Hepatocyte (in vitro differentiated cells): ENCODE measurements around the gene C2orf81. TPM values are rescaled to one million over a fixed set of nuclear protein-coding genes. Genes with fewer than 3 reads are reported as not detected.

Experiments used
- DNase-seq: peaks from one replicate; pipeline ENCODE4 v3.0.0-alpha.2; 2016; ENCODE audit warnings: low spot score
- H2AFZ ChIP-seq: fragments of 200-600 bp; sonication (generic); 2 replicates; pipeline ENCODE4 v1.6.0; 2016; ENCODE audit warnings: antibody characterized with exemption, mild to moderate bottlenecking
- H3K27ac ChIP-seq: fragments of 200-600 bp; sonication (generic); 2 replicates; pipeline ENCODE4 v1.5.1; 2016; ENCODE audit warnings: mild to moderate bottlenecking
- H3K27me3 ChIP-seq: fragments of 200-600 bp; sonication (generic); 2 replicates; pipeline ENCODE4 v1.6.1; 2016
- H3K36me3 ChIP-seq: fragments of 200-600 bp; sonication (generic); replicated peaks from 2 replicates; pipeline ENCODE4 v1.5.1; 2016; ENCODE audit warnings: low read depth; ENCODE audit not compliant: insufficient read depth
- H3K4me1 ChIP-seq: fragments of 200-600 bp; sonication (generic); 2 replicates; pipeline ENCODE4 v1.5.1; 2016; ENCODE audit warnings: mild to moderate bottlenecking, moderate library complexity; ENCODE audit not compliant: insufficient read depth
- H3K4me2 ChIP-seq: fragments of 200-600 bp; sonication (generic); 2 replicates; pipeline ENCODE4 v1.6.0; 2016
- H3K4me3 ChIP-seq: fragments of 200-600 bp; sonication (generic); 2 replicates; pipeline ENCODE4 v1.5.1; 2016; ENCODE audit warnings: mild to moderate bottlenecking
- H3K79me2 ChIP-seq: fragments of 200-600 bp; sonication (generic); 2 replicates; pipeline ENCODE4 v1.6.0; 2017; ENCODE audit warnings: mild to moderate bottlenecking
- H3K9me2 ChIP-seq: fragments of 200-600 bp; sonication (generic); replicated peaks from 2 replicates; pipeline ENCODE4 v1.6.0; 2017; ENCODE audit warnings: mild to moderate bottlenecking; ENCODE audit not compliant: insufficient read depth
- H3K9me3 ChIP-seq: fragments of 200-600 bp; sonication (generic); 2 replicates; pipeline ENCODE4 v1.5.1; 2016; ENCODE audit warnings: low read depth, mild to moderate bottlenecking
- H4K20me1 ChIP-seq: fragments of 200-600 bp; sonication (generic); 2 replicates; pipeline ENCODE4 v1.6.0; 2016; ENCODE audit warnings: mild to moderate bottlenecking; ENCODE audit not compliant: insufficient read depth, poor library complexity, severe bottlenecking
- CTCF ChIP-seq: fragments of 200-600 bp; sonication (generic); IDR thresholded peaks from 2 replicates; pipeline ENCODE4 v1.5.1; 2016; ENCODE audit warnings: antibody characterized with exemption, mild to moderate bottlenecking; ENCODE audit not compliant: poor library complexity
- EZH2 ChIP-seq: fragments of 200-600 bp; sonication (generic); IDR thresholded peaks from 2 replicates; pipeline ENCODE4 v1.6.1; 2016; ENCODE audit warnings: antibody characterized with exemption, mild to moderate bottlenecking, borderline replicate concordance
- EZH2phosphoT487 ChIP-seq: fragments of 200-600 bp; sonication (generic); IDR thresholded peaks from one replicate; pipeline ENCODE4 v1.6.1; 2018; ENCODE audit warnings: antibody characterized with exemption, mild to moderate bottlenecking, low read depth, moderate library complexity; ENCODE audit not compliant: unreplicated experiment, severe bottlenecking
- WGBS: methylation state at CpG from one replicate; pipeline ENCODE4 v1.1.6; 2016; ENCODE audit warnings: low lambda C conversion rate; ENCODE audit errors: missing lambda C conversion rate; 5-methylcytosine and 5-hydroxymethylcytosine counted together
- polyA plus RNA-seq: library from polyadenylated mRNA; unstranded; fragments of >200 nt; fragmentation: Nextera tagmentation; extraction: Ambion mirVana; gene quantifications from 2 replicates; pipeline ENCODE4 v1.2.1, GENCODE V29; 2016
- total RNA-seq: library from RNA; depleted of rRNA; stranded (reverse); fragments of >200 nt; gene quantifications from 2 replicates; pipeline ENCODE4 v1.2.3, GENCODE V29; 2014

C2orf81 gene
- total and polyA plus RNA-seq, 2 experiments from 2014 or later, result 0.37 to 0.76 TPM

GRCh38 chr2:74406035-74406434 is 15.4 kb downstream of the C2orf81 start:
- TF ChIP-seq EZH2phosphoT487 (no peak), EZH2 (no peak), CTCF (no peak)
- no peak overlapping the region for H2AFZ ChIP-seq
- H3K4me3 ChIP-seq, result no peak overlapping the region
- H3K79me2 ChIP-seq, result no peaks in the 10 kb centered on the region
- no peaks in the 10 kb centered on the region for H3K27me3 ChIP-seq
- H4K20me1 ChIP-seq, result no peaks in the 10 kb centered on the region
- no peak for DNase-seq
- no peaks in the 10 kb centered on the region for H3K36me3 ChIP-seq
- H3K4me1 ChIP-seq, result no peaks in the 10 kb centered on the region
- H3K4me2 ChIP-seq, result no peak overlapping the region
- H3K9me2 ChIP-seq, result no peaks in the 10 kb centered on the region
- H3K9me3 ChIP-seq, result no peaks in the 10 kb centered on the region
- H3K27ac ChIP-seq, result no peak overlapping the region

- Histone ChIP-seq H4K20me1 (no peaks in the 10 kb centered on the region), H2AFZ (no peak overlapping the region), H3K9me3 (no peaks in the 10 kb centered on the region), H3K4me1 (no peaks in the 10 kb centered on the region), H3K79me2 (no peaks in the 10 kb centered on the region), H3K9me2 (no peaks in the 10 kb centered on the region), H3K27me3 (no peaks in the 10 kb centered on the region), H3K27ac (no peak overlapping the region), H3K36me3 (no peaks in the 10 kb centered on the region), H3K4me3 (no peak overlapping the region), H3K4me2 (no peak overlapping the region)
- 63% methylated on average over 2 of the region's 2 CpGs for WGBS
- TF ChIP-seq EZH2 (no peak), CTCF (no peak), EZH2phosphoT487 (no peak)
- no peak for DNase-seq
Observed at GRCh38 chr2:74401891-74402290, 19.5 kb downstream of the C2orf81 start.

- H2AFZ ChIP-seq, result no peak overlapping the region
- H4K20me1 ChIP-seq, result no peaks in the 10 kb centered on the region
Observed at GRCh38 chr2:74399785-74400184, 21.6 kb downstream of the C2orf81 start.

More at GRCh38 chr2:74399785-74400184, 21.6 kb downstream of the C2orf81 start:
- no peaks in the 10 kb centered on the region for H3K27me3 ChIP-seq
- no peak overlapping the region for H3K27ac ChIP-seq
- H3K9me2 ChIP-seq, result no peaks in the 10 kb centered on the region
- no peak for DNase-seq
- H3K36me3 ChIP-seq, result no peaks in the 10 kb centered on the region
- TF ChIP-seq EZH2 (no peak), CTCF (peak; percentile 35)
- no peak overlapping the region for H3K4me2 ChIP-seq
- no peaks in the 10 kb centered on the region for H3K79me2 ChIP-seq
- H3K4me3 ChIP-seq, result no peak overlapping the region
- no peaks in the 10 kb centered on the region for H3K4me1 ChIP-seq
- H3K9me3 ChIP-seq, result no peaks in the 10 kb centered on the region
